A549 (cell line): ENCODE results near the gene TRAK1.

Source experiments
- CTCF ChIP-seq: fragments of >200 bp; sonication (Bioruptor Twin); formaldehyde crosslinking; IDR thresholded peaks from 3 replicates; pipeline ENCODE4 v1.5.1; 2016
- ELK1 ChIP-seq: fragments of 150-350 bp; IDR thresholded peaks from 2 replicates; pipeline ENCODE4 v1.6.1; 2014; ENCODE audit warnings: low read depth, mild to moderate bottlenecking, low read length
- EP300 ChIP-seq, 2 experiments: fragments of >200 bp; sonication (Bioruptor Twin); formaldehyde crosslinking; IDR thresholded peaks; 2 replicates in 1 of 2; 3 replicates in 1 of 2; pipeline ENCODE4 v1.6.1; 2016 to 2017
- FOSL2 ChIP-seq, 2 experiments: fragments of 450-650 bp in 1 of 2; fragments of >200 bp in 1 of 2; sonication (Bioruptor Twin) in 1 of 2; formaldehyde crosslinking; IDR thresholded peaks; 2 replicates each; pipeline versions ENCODE4 v1.5.0 to v1.6.1; 2016 to 2020; ENCODE audit warnings: mild to moderate bottlenecking in 1 of 2, moderate library complexity in 1 of 2
- MAX ChIP-seq: IDR thresholded peaks from 2 replicates; pipeline ENCODE4 v1.6.1; 2012
- MYC ChIP-seq: IDR thresholded peaks from 2 replicates; pipeline ENCODE4 v1.6.1; 2012; ENCODE audit warnings: mild to moderate bottlenecking, inconsistent platforms, low read length, improper control_type of control experiment, borderline replicate concordance
- POLR2A ChIP-seq: IDR thresholded peaks from 2 replicates; pipeline ENCODE4 v1.6.1; 2012; ENCODE audit warnings: mild to moderate bottlenecking, low read length
- ZC3H11A ChIP-seq: fragments of 450-650 bp; IDR thresholded peaks from 2 replicates; pipeline ENCODE4 v1.6.1; 2014; ENCODE audit warnings: antibody characterized with exemption, mild to moderate bottlenecking

- TF ChIP-seq EP300 (IDR thresholded peaks at IDR 0.05) (no peak), CTCF (no peak), POLR2A (no peak), MAX (no peak), ELK1 (no peak), ZC3H11A (no peak), MYC (no peak), FOSL2 (IDR thresholded peaks at IDR 0.05) (no peak), FOSL2 (CRISPR knock-in tag; IDR thresholded peaks at IDR 0.05) (no peak)
These were observed 96.8 kb downstream of the TRAK1 start for GRCh38 chr3:42187936-42188335.
